IMR-90 (cell line): ENCODE data around the gene NTNG2. TPM values are rescaled to one million over a fixed set of nuclear protein-coding genes. Genes with fewer than 3 reads are reported as not detected.

Experiments used
- ATAC-seq: fragments of 200-7000 bp; cut with Tn5 transposase; 2 replicates; pipeline ENCODE4 v1.9.1; 2020; ENCODE audit warnings: low read depth, mild to moderate bottlenecking, moderate library complexity
- BruUV-seq: library from RNA; stranded (reverse); fragments of 400-500 nt; replicated peaks from 2 replicates; lab custom pipeline; 2021; lab: Mats Ljungman, UMichigan
- CTCF ChIA-PET: fragments of 300-600 bp; formaldehyde crosslinking; extraction: SDS; loops from one replicate; lab custom pipeline; 2021; ENCODE audit warnings: antibody characterized with exemption; lab: Yijun Ruan, JAX
- POLR2A ChIA-PET: fragments of 300-600 bp; sonication (Branson Sonifier 250); formaldehyde crosslinking; loops from one replicate; lab custom pipeline; 2022; ENCODE audit warnings: antibody characterized with exemption; ENCODE audit not compliant: unreplicated experiment; lab: Charles Lee
- DNase-seq: peaks from one replicate; pipeline ENCODE4 v3.0.0; 2013
- H2AFZ ChIP-seq: replicated peaks from 2 replicates; pipeline ENCODE3; 2013; ENCODE audit warnings: low read length, mild to moderate bottlenecking; ENCODE audit not compliant: poor library complexity
- H2AK5ac ChIP-seq: 2 replicates; pipeline ENCODE4 v1.6.1; 2013; ENCODE audit warnings: low read depth, low read length, inconsistent platforms
- H2AK9ac ChIP-seq: replicated peaks from 2 replicates; pipeline ENCODE3; 2013; ENCODE audit warnings: mild to moderate bottlenecking, low read depth, low read length, moderate library complexity; ENCODE audit not compliant: poor library complexity
- H2BK120ac ChIP-seq: 2 replicates; pipeline ENCODE4 v1.6.1; 2013; ENCODE audit warnings: low read depth, low read length, inconsistent platforms
- H2BK15ac ChIP-seq: 3 replicates; pipeline ENCODE4 v1.6.1; 2013; ENCODE audit warnings: low read depth, low read length, inconsistent platforms
- H2BK20ac ChIP-seq: 2 replicates; pipeline ENCODE4 v1.6.1; 2013; ENCODE audit warnings: low read depth, mild to moderate bottlenecking, inconsistent platforms, low read length, moderate library complexity
- H2BK5ac ChIP-seq: 2 replicates; pipeline ENCODE4 v1.6.1; 2013; ENCODE audit warnings: mild to moderate bottlenecking, low read depth, low read length, inconsistent platforms; ENCODE audit not compliant: poor library complexity, severe bottlenecking
- H3K14ac ChIP-seq: replicated peaks from 2 replicates; pipeline ENCODE4 v1.6.1; 2013; ENCODE audit warnings: low read depth, low read length, inconsistent platforms
- H3K18ac ChIP-seq: 2 replicates; pipeline ENCODE4 v1.6.1; 2013; ENCODE audit warnings: low read depth, low read length, control low read depth
- H3K23ac ChIP-seq: 2 replicates; pipeline ENCODE4 v1.6.1; 2013; ENCODE audit warnings: low read depth, low read length, inconsistent platforms
- H3K27ac ChIP-seq: 2 replicates; pipeline ENCODE4 v1.5.1; 2013; ENCODE audit warnings: mild to moderate bottlenecking, control low read depth, low read length; ENCODE audit not compliant: insufficient read depth
- H3K27me3 ChIP-seq: 2 replicates; pipeline ENCODE4 v1.6.1; 2013; ENCODE audit warnings: low read length; ENCODE audit not compliant: control insufficient read depth, insufficient read depth
- H3K36me3 ChIP-seq: 2 replicates; pipeline ENCODE4 v1.6.1; 2013; ENCODE audit warnings: low read length, mixed read lengths; ENCODE audit not compliant: control insufficient read depth, insufficient read depth
- H3K4ac ChIP-seq: 2 replicates; pipeline ENCODE4 v1.6.1; 2013; ENCODE audit warnings: low read depth, low read length, inconsistent platforms
- H3K4me1 ChIP-seq: 2 replicates; pipeline ENCODE4 v1.6.1; 2013; ENCODE audit warnings: low read length, mixed read lengths; ENCODE audit not compliant: control insufficient read depth, insufficient read depth
- H3K4me2 ChIP-seq: 2 replicates; pipeline ENCODE4 v1.6.1; 2013; ENCODE audit warnings: low read depth, mild to moderate bottlenecking, control low read depth, low read length, moderate library complexity
- H3K4me3 ChIP-seq: 2 replicates; pipeline ENCODE4 v1.5.1; 2013; ENCODE audit warnings: low read depth, mild to moderate bottlenecking, control low read depth, low read length, moderate library complexity; ENCODE audit not compliant: insufficient read depth
- H3K56ac ChIP-seq: 2 replicates; pipeline ENCODE4 v1.6.1; 2013; ENCODE audit warnings: low read length, inconsistent platforms; ENCODE audit not compliant: insufficient read depth; ENCODE audit errors: extremely low read depth
- H3K79me1 ChIP-seq, 2 experiments: 2 replicates each; pipeline ENCODE4 v1.6.1; 2013; ENCODE audit warnings: low read length in 2 of 2, inconsistent platforms in 1 of 2, low read depth in 1 of 2
- H3K9ac ChIP-seq: 2 replicates; pipeline ENCODE4 v1.6.1; 2013; ENCODE audit warnings: low read depth, low read length, control low read depth
- H3K9me1 ChIP-seq: 2 replicates; pipeline ENCODE4 v1.6.1; 2013; ENCODE audit warnings: low read length, inconsistent platforms; ENCODE audit not compliant: insufficient read depth
- H3K9me3 ChIP-seq: 2 replicates; pipeline ENCODE4 v1.6.1; 2013; ENCODE audit warnings: low read length; ENCODE audit not compliant: control insufficient read depth, insufficient read depth
- H4K20me1 ChIP-seq: 2 replicates; pipeline ENCODE4 v1.6.1; 2013; ENCODE audit warnings: low read length, inconsistent platforms; ENCODE audit not compliant: insufficient read depth
- H4K5ac ChIP-seq: 2 replicates; pipeline ENCODE4 v1.6.1; 2013; ENCODE audit warnings: mild to moderate bottlenecking, low read depth, low read length, control low read depth
- H4K8ac ChIP-seq, 2 experiments: 2 replicates each; pipeline ENCODE4 v1.6.1; 2013; ENCODE audit warnings: low read depth in 2 of 2, low read length in 2 of 2, control low read depth in 1 of 2, inconsistent platforms in 1 of 2
- H4K91ac ChIP-seq: 2 replicates; pipeline ENCODE4 v1.6.1; 2013; ENCODE audit warnings: low read depth, low read length, inconsistent platforms; ENCODE audit not compliant: insufficient read depth
- BHLHE40 ChIP-seq: fragments of 150-350 bp; IDR thresholded peaks from 2 replicates; pipeline ENCODE4 v1.6.1; 2016; ENCODE audit warnings: mild to moderate bottlenecking, low read depth, low read length
- CEBPB ChIP-seq: IDR thresholded peaks from 2 replicates; pipeline ENCODE4 v1.6.1; 2012; ENCODE audit warnings: low read depth, low read length, improper control_type of control experiment
- CHD1 ChIP-seq: IDR thresholded peaks from 2 replicates; pipeline ENCODE4 v1.6.1; 2012; ENCODE audit warnings: low read depth, low read length, improper control_type of control experiment
- ELK1 ChIP-seq: fragments of 150-350 bp; IDR thresholded peaks from 2 replicates; pipeline ENCODE4 v1.6.1; 2016; ENCODE audit warnings: low read depth, mild to moderate bottlenecking, low read length, moderate library complexity, borderline replicate concordance
- FOS ChIP-seq: fragments of 150-350 bp; IDR thresholded peaks from 2 replicates; pipeline ENCODE4 v1.6.1; 2016; ENCODE audit warnings: low read depth, low read length
- MAFK ChIP-seq: IDR thresholded peaks from 2 replicates; pipeline ENCODE4 v1.6.1; 2012; ENCODE audit warnings: low read depth, low read length, improper control_type of control experiment
- MAZ ChIP-seq: IDR thresholded peaks from 2 replicates; pipeline ENCODE4 v1.6.1; 2012; ENCODE audit warnings: low read depth, mild to moderate bottlenecking, low read length, improper control_type of control experiment, moderate library complexity, borderline replicate concordance
- MXI1 ChIP-seq: IDR thresholded peaks from 2 replicates; pipeline ENCODE4 v1.6.1; 2012; ENCODE audit warnings: low read depth, mild to moderate bottlenecking, low read length, moderate library complexity, borderline replicate concordance
- NFE2L2 ChIP-seq: fragments of 150-350 bp; IDR thresholded peaks from 2 replicates; pipeline ENCODE4 v1.6.1; 2016; ENCODE audit warnings: low read depth, mild to moderate bottlenecking, low read length
- POLR2A ChIP-seq: IDR thresholded peaks from 2 replicates; pipeline ENCODE4 v1.6.1; 2012; ENCODE audit warnings: mild to moderate bottlenecking, low read depth, low read length
- RAD21 ChIP-seq: IDR thresholded peaks from 2 replicates; pipeline ENCODE4 v1.6.1; 2012; ENCODE audit warnings: low read length, improper control_type of control experiment
- RCOR1 ChIP-seq: IDR thresholded peaks from 2 replicates; pipeline ENCODE4 v1.6.1; 2012; ENCODE audit warnings: mild to moderate bottlenecking, low read length, improper control_type of control experiment; ENCODE audit not compliant: insufficient replicate concordance
- RFX5 ChIP-seq: IDR thresholded peaks from 2 replicates; pipeline ENCODE4 v1.8.0; 2012; ENCODE audit warnings: low read depth, mild to moderate bottlenecking, low read length, moderate library complexity
- SMC3 ChIP-seq: fragments of 150-350 bp; IDR thresholded peaks from 2 replicates; pipeline ENCODE4 v1.6.1; 2016; ENCODE audit warnings: low read depth, mild to moderate bottlenecking, antibody characterized with exemption, low read length, moderate library complexity
- USF2 ChIP-seq: fragments of 150-350 bp; IDR thresholded peaks from 2 replicates; pipeline ENCODE4 v1.6.1; 2017; ENCODE audit warnings: mild to moderate bottlenecking, antibody characterized with exemption, low read length, low read depth
- WGBS, 2 experiments: methylation state at CpG; one replicate each; pipeline versions ENCODE4 v1.1.5 to v1.1.7; 2013; ENCODE audit warnings: missing lambda C conversion rate in 2 of 2; ENCODE audit not compliant: insufficient read length in 1 of 2; ENCODE audit errors: extremely low coverage in 2 of 2; 5-methylcytosine and 5-hydroxymethylcytosine counted together
- dilution Hi-C: fragments of 300-500 bp; cut with HindIII; formaldehyde crosslinking; loops from one replicate; pipeline ENCODE4 v1.14.3; 2018; ENCODE audit warnings: low sequenced_read_pairs; ENCODE audit not compliant: unreplicated experiment
- in situ Hi-C: fragments of 300-500 bp; cut with MboI; formaldehyde crosslinking; loops from 3 replicates; pipeline ENCODE4 v1.14.3; 2019; ENCODE audit warnings: low sequenced_read_pairs, inconsistent platforms, mixed read lengths
- intact Hi-C: fragments of 100-400 bp; cut with micrococcal nuclease; formaldehyde crosslinking; loops from 2 replicates; pipeline ENCODE4 v1.10.0; 2022
- polyA plus RNA-seq, 3 experiments: library from polyadenylated mRNA; depleted of rRNA; stranded (reverse); fragments of >200 nt; gene quantifications; 2 replicates each; pipeline ENCODE4 v1.2.3, GENCODE V29; 2012; ENCODE audit warnings: low replicate concordance in 1 of 3
- total RNA-seq: library from RNA; depleted of rRNA; stranded (reverse); fragments of >200 nt; gene quantifications from 2 replicates; pipeline ENCODE4 v1.2.3, GENCODE V29; 2012
- TF ChIP-seq, protein P1 (sequence below): conservative IDR thresholded peaks from 2 replicates; pipeline ENCODE4 v1.5.1; 2012; ENCODE audit warnings: mild to moderate bottlenecking, low read depth, low read length, improper control_type of control experiment

The NTNG2 gene
- total and polyA plus RNA-seq, 2 of the 4 experiments (the other 2 are of a cell fraction), result 0.54 to 0.84 TPM

GRCh38 chr9:132224645-132225044 is 62.8 kb downstream of the NTNG2 start:
- Histone ChIP-seq H2BK15ac (no peak overlapping the region), H4K5ac (no peak overlapping the region), H2BK5ac (no peak overlapping the region), H4K8ac (no peak overlapping the region), H2BK120ac (no peak overlapping the region), H3K18ac (no peak overlapping the region), H2AK9ac (no peak overlapping the region), H3K4me3 (no peak overlapping the region), H3K9ac (no peak overlapping the region), H3K9me1 (no peaks in the 10 kb centered on the region), H3K23ac (no peak overlapping the region), H3K4me1 (no peaks in the 10 kb centered on the region), H3K36me3 (no peaks in the 10 kb centered on the region), H3K79me1 (no peaks in the 10 kb centered on the region), H3K9me3 (no peaks in the 10 kb centered on the region), H3K14ac (no peak overlapping the region), H2AK5ac (no peak overlapping the region), H3K4ac (no peak overlapping the region), H3K56ac (no peak overlapping the region), H4K91ac (no peak overlapping the region), H3K27ac (no peak overlapping the region), H4K20me1 (no peaks in the 10 kb centered on the region; the same call in 1 of the 2 replicates), H2AFZ (no peak overlapping the region), H3K27me3 (peaks cover 68% of the 10 kb centered on the region), H2BK20ac (no peak overlapping the region), H3K4me2 (no peak overlapping the region)
- ATAC-seq (no peak), DNase-seq (no peak)
- ChIA-PET POLR2A (no interaction called here), CTCF (no interaction called here)
- intact Hi-C loops (no loop called here), in situ Hi-C loops (no loop called here), dilution Hi-C loops (no loop called here)
- TF ChIP-seq SMC3 (no peak), CEBPB (no peak), RAD21 (no peak), MAZ (no peak), MXI1 (no peak), FOS (no peak), USF2 (no peak), NFE2L2 (no peak), BHLHE40 (no peak), ELK1 (no peak), MAFK (no peak), RCOR1 (no peak), CHD1 (no peak), POLR2A (no peak), RFX5 (no peak)
- TF ChIP-seq, protein P1, sequence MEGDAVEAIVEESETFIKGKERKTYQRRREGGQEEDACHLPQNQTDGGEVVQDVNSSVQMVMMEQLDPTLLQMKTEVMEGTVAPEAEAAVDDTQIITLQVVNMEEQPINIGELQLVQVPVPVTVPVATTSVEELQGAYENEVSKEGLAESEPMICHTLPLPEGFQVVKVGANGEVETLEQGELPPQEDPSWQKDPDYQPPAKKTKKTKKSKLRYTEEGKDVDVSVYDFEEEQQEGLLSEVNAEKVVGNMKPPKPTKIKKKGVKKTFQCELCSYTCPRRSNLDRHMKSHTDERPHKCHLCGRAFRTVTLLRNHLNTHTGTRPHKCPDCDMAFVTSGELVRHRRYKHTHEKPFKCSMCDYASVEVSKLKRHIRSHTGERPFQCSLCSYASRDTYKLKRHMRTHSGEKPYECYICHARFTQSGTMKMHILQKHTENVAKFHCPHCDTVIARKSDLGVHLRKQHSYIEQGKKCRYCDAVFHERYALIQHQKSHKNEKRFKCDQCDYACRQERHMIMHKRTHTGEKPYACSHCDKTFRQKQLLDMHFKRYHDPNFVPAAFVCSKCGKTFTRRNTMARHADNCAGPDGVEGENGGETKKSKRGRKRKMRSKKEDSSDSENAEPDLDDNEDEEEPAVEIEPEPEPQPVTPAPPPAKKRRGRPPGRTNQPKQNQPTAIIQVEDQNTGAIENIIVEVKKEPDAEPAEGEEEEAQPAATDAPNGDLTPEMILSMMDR, result no peak
- no TSS peak for BruUV-seq
- no CpG with 5 or more reads among the region's 3 CpGs for WGBS, 2 experiments
